Stimulated activated CD4-positive, alpha-beta T cell treated with anti-CD3 and anti-CD28 coated beads, Interleukin-4, amount 100 ng/mL, for 48 hours (primary cell): Measurements from ENCODE around the gene PRSS36.
A peak's percentile ranks its signal among the peaks of the same experiment; 100 is the strongest.
"Not testable (repeated sequence)": the region's sequence is repeated elsewhere in the genome, so short reads cannot be mapped to it uniquely, and the experiment has no call there.

ENCODE experiments used
- DNase-seq, 2 donors: peaks; one replicate each; pipeline ENCODE4 v3.0.0-alpha.2; 2020; ENCODE audit warnings: low read depth in 2 of 2

The PRSS36 gene

GRCh38 chr16:31142109-31143010 lies 7.5 kb downstream of the PRSS36 start:
- peak; percentile 99 for DNase-seq

- DNase-seq: no peak
These were observed 8.3 kb downstream of the PRSS36 start for GRCh38 chr16:31141489-31142108.

DNA sequence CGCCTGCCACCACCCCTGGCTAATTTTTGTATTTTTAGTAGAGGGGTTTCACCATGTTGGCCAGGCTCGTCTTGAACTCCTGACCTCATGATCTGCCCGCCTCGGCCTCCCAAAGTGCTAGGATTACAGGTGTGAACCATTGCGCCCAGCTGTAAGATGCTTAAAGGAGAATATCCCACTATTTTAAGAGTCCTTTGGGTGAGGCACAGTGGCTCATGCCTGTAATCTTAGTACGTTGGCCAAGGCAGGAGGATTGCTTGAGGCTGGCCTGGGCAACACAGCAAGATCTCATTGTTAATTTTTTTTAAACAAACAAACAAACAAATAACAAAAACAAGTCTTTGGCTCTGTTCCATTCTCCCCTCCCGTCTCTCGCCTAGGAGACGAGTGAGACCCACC lies 8.8 kb downstream of the PRSS36 start:
- DNase-seq: not testable (repeated sequence)

DNA sequence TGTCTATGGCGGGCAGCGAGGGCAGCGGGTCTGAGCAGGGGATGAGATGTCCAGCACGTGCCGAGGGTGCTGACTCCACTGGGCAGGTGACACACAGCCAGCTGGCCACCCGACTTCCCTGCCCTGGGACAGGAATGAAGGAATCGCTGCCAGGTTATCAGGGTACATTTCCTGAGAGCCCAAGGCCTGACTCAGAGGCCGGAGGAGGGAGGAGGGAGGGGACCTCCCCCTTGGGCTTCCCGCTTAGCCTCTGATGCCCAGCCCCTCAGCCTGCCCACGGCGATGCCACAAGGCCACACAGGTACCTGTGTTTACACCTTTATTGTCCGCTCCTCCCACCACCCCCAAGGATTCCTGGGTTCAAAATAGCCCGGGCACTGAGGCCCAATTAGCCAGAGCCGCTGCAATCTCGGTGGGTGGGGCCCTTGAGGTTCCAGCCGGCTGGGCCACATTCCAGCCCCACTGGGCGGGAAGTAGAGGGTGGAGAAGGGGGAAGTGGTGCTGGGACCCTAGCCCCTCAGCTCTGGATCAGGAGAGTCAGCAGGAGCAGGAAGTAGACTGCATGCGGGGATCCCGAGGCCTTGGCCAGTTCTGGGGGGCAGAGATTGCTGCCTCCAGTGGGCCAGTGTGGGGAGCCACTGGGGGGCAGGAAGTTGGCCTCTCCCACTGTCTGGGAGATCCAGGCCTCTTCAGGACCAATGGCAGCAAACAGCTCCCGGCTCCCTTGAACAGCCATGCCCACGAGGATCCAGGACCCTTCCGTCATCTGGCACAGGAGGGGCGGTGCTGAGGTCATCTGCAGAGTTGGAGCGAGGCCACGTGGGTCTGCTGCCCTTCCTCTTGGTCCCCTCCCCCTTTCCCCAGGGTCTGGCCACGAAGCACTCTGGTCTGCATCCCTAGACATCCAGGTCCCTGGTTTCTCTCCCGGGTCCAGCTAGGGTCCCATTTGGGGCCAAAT lies 11.0 kb downstream of the PRSS36 start:
- no peak for DNase-seq

- DNase-seq: not testable (repeated sequence)
These were observed 12.9 kb downstream of the PRSS36 start for GRCh38 chr16:31136822-31137499.

GRCh38 chr16:31136287-31136662 lies 13.6 kb downstream of the PRSS36 start:
- DNase-seq: no peak

DNA sequence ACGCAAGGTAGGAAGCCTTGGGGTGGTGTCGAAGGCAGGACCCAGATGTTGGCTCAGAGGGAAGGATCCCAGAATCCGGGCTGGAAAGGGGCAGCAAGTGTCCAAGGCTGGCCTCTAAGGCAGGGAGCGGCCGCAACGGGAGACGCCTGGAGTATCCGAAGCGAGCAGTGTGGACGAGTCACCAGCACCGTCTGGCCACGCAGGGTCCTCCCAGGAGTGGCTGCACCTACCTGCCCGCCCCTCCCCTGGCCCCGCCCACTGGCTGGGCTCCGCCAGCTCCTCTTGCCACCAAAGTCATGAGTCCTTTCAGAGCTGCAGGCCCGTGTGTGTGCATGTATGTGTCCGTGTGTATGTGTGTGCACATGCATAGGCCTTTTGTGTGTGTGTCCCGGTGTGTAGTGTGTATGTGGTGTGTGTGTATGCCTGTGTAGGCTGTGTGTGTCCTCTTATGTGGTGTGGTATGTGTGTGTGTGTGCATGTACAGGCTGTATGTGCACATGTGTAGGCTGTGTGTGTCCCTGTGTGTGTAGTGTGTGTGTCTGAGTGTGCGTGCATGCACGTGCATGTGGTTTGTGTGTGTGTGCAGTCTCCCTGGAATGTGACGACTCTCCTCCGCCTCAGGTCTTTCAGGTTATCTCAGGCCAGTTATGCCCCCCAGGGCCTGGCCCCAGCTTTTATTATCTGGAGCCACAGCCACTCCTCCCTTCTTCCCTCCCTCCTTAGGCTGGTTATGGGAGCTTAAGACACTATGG lies 14.2 kb downstream of the PRSS36 start, which contains the start of gene PRSS8:
TSS of gene PRSS8 (minus strand) at position 193 of the 752 bp plus-strand sequence. CDS start 229 bp downstream, outside the sequence.
- DNase-seq: no peak

GRCh38 chr16:31134625-31135534 lies 15.0 kb downstream of the PRSS36 start:
- DNase-seq: no peak

DNA sequence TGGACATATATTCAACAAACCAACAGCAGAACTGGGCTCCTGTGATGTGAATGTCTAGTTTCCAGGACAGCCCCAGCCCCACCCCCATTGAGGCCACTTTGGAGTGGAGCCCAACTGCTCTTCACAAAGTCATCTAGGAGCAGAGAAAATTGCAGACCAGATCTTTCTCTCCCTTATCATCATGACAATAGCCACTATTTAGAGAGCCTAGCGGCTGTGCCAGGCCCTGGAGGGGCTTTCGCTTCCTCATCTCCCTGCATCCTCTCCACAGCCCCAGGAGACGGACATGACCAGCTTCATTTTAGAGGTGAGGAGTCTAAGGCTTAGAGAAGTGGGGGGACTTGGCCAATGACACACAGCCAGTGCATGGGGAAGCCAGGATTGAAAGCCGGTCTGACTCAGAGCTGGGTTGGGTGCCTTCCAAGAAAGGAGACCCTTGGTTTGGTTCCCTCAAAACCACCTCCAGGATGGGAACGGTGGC lies 15.7 kb downstream of the PRSS36 start:
- no peak for DNase-seq

DNA sequence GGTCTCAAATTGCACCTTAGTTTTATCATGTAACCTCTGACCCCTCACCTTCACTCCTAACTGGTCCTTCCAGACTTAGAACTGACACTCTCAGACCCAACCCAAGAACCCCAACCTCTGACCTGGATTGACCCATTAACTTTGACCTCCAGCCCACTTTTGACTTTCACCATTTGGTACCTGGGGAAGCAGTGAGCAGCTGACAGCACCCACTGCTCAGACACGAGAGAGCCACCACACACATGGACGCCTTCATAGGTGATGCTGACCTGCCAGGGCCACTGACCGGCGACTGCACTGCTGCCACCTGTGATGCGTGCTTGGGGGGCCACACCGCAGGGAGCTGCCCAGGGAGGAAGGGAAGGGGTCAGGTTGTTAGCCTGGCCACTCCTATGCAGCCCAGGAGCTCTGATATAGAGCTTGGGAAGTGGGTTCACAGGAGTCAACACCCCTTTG lies 16.8 kb downstream of the PRSS36 start:
- DNase-seq: no peak

- no peak for DNase-seq
These were observed 17.4 kb downstream of the PRSS36 start for GRCh38 chr16:31132303-31132979.

DNA sequence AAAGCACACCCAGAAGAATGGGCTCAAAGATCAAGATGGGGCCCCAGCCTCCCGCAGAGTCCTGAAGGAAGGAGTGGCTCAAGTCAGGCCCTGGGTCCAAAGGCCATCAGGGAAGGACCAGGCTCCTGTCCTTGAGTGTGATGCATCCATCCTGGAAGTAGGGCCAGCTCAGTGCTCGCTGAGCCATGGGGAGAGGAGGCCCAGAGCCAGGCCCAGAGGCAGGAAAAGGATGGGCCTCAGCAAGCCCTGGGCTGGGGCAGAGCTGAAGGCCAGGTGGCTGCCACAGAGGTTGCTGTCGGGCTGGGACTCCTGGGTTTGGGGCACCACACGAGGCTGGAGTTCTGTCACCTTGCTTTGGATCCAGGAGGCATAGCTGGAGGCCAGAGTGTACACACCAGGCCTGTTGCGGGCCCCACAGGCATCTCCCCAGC lies 18.0 kb downstream of the PRSS36 start:
- DNase-seq: no peak

GRCh38 chr16:31131416-31131815 lies 18.4 kb downstream of the PRSS36 start:
- no peak for DNase-seq

DNA sequence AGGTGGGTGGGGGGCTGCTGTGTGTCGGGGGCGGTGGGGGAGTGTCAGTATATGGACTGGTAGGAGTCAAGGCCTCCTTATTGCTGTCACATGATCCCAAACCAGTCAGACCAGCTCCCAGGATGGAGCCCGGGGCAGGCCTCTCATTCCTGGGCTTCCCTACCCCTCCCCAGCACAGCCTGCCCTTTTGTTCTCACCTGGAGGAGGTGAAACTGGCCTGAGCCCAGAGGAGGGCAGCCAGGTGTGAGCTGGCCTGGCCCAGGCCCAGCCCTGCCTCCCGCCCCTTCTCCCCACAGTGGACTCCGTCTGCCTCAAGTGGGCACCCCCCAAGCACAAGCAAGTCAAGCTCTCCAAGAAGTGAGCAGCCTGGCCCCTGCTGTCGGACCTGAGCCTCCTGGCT lies 19.0 kb downstream of the PRSS36 start:
- no peak for DNase-seq

DNA sequence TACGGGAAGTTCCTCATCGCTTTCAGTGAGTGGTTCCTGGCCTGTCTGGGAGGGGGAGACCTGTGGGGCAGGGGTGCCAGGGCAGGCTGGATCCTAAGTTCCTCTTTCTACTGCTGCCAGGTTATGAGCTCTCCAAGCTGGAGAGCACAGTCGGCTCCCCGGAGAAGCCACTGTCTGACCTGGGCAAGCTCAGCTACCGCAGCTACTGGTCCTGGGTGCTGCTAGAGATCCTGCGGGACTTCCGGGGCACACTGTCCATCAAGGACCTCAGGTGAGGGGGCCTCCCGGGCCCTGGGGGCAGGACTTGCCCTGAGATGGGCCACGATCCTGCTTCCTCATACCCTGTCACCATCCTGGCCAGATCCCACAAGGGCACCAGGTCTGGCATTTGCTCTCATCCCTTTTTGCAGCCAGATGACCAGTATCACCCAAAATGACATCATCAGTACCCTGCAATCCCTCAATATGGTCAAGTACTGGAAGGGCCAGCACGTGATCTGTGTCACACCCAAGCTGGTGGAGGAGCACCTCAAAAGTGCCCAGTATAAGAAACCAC lies 19.5 kb downstream of the PRSS36 start:
- DNase-seq: no peak

DNA sequence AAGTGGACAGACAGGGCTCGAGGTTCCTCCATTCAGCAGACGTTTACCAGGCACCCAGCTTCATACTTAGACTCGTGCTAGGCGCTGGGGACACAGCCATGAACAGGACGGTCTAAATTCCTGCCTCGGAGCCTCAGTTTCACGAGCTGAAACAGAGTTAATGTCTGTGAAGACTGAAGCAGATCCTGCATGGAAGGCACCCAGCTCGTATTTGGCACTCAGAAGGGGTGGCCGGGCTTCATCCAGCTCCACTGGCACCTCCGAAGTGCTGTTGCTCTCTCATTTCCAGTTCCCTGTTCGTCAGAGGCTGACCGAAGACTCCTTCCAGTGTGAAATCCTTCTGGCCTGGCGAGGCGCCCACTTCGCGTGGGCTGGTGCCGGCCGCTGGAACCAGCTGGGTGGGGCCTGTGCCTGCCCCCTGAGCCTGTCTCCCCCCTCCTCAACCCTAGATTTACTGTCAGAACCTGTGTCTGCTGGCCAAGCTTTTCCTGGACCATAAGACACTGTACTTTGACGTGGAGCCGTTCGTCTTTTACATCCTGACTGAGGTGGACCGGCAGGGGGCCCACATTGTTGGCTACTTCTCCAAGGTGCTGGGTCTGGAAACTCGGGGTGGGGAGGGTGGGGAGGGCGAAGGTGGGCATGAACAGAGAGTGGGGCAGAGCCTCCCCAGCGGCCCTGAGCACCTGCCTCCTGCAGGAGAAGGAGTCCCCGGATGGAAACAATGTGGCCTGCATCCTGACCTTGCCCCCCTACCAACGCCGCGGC lies 20.1 kb downstream of the PRSS36 start:
- no peak for DNase-seq

DNA sequence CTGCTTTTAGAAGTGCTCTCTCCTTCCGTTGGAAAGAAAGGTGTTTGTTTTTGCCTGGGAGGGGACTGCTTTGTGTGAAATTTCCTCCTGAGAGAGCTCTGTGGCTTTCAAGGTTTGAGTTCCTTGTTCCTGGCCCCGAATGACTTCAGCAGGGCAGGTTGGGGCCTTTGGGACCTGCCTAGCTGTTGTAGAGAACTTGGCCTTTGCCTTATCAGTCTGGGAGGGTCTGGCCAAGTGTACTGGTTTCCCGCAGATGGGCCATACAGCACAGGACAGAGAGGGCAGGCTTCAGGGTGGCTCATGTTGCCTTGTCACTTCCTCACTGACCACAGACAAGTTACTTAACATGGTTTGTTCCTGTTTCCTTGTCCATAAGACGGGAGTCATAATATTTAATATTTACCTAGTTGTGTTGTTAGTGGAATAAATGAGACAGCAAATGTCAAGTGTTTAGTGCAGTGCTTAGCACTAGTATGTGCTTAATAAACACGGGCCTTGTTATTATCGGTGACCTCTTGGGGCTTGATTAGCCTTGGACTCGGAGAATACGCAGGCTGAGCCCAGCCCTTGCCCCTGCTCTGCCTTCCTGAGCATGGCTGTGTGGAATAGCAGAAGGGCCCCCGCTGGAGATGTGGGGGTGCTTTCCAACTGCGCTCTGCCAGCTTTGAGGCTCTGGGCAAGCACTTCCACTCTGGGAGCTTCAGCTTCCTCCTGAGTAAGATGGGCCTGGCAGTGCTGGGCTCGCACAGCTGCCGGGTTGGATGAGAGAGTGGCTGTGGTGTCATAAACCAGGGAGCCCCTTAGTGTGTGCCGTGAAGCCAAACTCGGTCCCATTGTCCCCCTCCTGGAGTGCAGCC lies 20.9 kb downstream of the PRSS36 start:
- DNase-seq: no peak
